ENCODE data around the gene POLDIP3. TPM values are rescaled to one million over a fixed set of nuclear protein-coding genes. Genes with fewer than 3 reads are reported as not detected.

The POLDIP3 gene
- total RNA-seq (2021; fragmentation: NEBNext Ultra II Directional; extraction: Animal tissue kit (Norgen Biotek cat#: 25700)), result 10 to 100 TPM; 54.2 to 63.7 (median 58.1) TPM
- long read RNA-seq, transcript POLDIP3-201 (9 exons, 3,441 nt), result major isoform, 47 of 64 reads
- long read RNA-seq, transcript POLDIP3-203 (8 exons, 3,323 nt), result minor isoform, 6 of 64 reads
- long read RNA-seq, partial matches to known transcripts, result 1 of 64 reads
- long read RNA-seq, other reads (novel, unspliced or antisense), result 9 of 64 reads

GRCh38 chr22:42614312-42615091 is at the start of gene POLDIP3:
POLDIP3 (minus strand) TSS chr22:42614883; CDS start chr22:42614857, 26 bp downstream.
- peaks cover 58% of the 10 kb centered on the region for H3K4me1 Mint-ChIP-seq (ENCODE audit: low read depth)

GRCh38 chr22:42661985-42662831 is 47.5 kb upstream of the POLDIP3 start:
- Mint-ChIP-seq H3K36me3 (ENCODE audit: low read depth) (no peaks in the 10 kb centered on the region), H3K9me3 (no peaks in the 10 kb centered on the region), H3K27me3 (ENCODE audit: insufficient read depth) (no peaks in the 10 kb centered on the region), H3K4me3 (peak overlapping the region; percentile 71), H3K4me1 (ENCODE audit: low read depth) (no peaks in the 10 kb centered on the region), H3K27ac (no peak overlapping the region)
- peak; percentile 41 for DNase-seq
- TF ChIP-seq CTCF (IDR thresholded peaks at IDR 0.05), result peak; percentile 92

More at GRCh38 chr22:42614312-42615091, at the start of gene POLDIP3:
- peak; percentile 70 for TF ChIP-seq CTCF (IDR thresholded peaks at IDR 0.05)
- H3K9me3 Mint-ChIP-seq, result peaks cover 10% of the 10 kb centered on the region
- peaks cover 25% of the 10 kb centered on the region for H3K27me3 Mint-ChIP-seq (ENCODE audit: insufficient read depth)
- DNase-seq, result peak; percentile 98
- peak within 1 kb of the TSS; percentile 100 for H3K27ac Mint-ChIP-seq
- peak within 1 kb of the TSS; percentile 97 for H3K4me3 Mint-ChIP-seq
- peaks cover 17% of the 10 kb centered on the region for H3K36me3 Mint-ChIP-seq (ENCODE audit: low read depth)

GRCh38 chr22:42656578-42656977 is 41.9 kb upstream of the POLDIP3 start:
- Mint-ChIP-seq H3K4me3 (no peak overlapping the region), H3K4me1 (ENCODE audit: low read depth) (no peaks in the 10 kb centered on the region), H3K27ac (no peak overlapping the region), H3K9me3 (no peaks in the 10 kb centered on the region), H3K27me3 (ENCODE audit: insufficient read depth) (0 out of 2 replicates have a peak, but pooled peaks cover 2% of the 10 kb centered on the region), H3K36me3 (ENCODE audit: low read depth) (no peaks in the 10 kb centered on the region)
- no peak for TF ChIP-seq CTCF (IDR thresholded peaks at IDR 0.05)
- DNase-seq, result no peak

- no peak overlapping the region for H3K27ac Mint-ChIP-seq
- DNase-seq, result no peak
- 0 out of 2 replicates have a peak, but pooled peaks cover 2% of the 10 kb centered on the region for H3K27me3 Mint-ChIP-seq (ENCODE audit: insufficient read depth)
- no peaks in the 10 kb centered on the region for H3K36me3 Mint-ChIP-seq (ENCODE audit: low read depth)
- peaks cover 7% of the 10 kb centered on the region for H3K4me1 Mint-ChIP-seq (ENCODE audit: low read depth)
- H3K4me3 Mint-ChIP-seq, result no peak overlapping the region
- H3K9me3 Mint-ChIP-seq, result no peaks in the 10 kb centered on the region
- TF ChIP-seq CTCF (IDR thresholded peaks at IDR 0.05), result no peak
Measured at GRCh38 chr22:42655693-42656092, 41.0 kb upstream of the POLDIP3 start.

GRCh38 chr22:42654436-42655073 is 39.9 kb upstream of the POLDIP3 start:
- Mint-ChIP-seq H3K9me3 (no peaks in the 10 kb centered on the region), H3K27ac (no peak overlapping the region), H3K27me3 (ENCODE audit: insufficient read depth) (0 out of 2 replicates have a peak, but pooled peaks cover 2% of the 10 kb centered on the region), H3K36me3 (ENCODE audit: low read depth) (no peaks in the 10 kb centered on the region), H3K4me1 (ENCODE audit: low read depth) (peaks cover 8% of the 10 kb centered on the region), H3K4me3 (no peak overlapping the region)
- no peak for TF ChIP-seq CTCF (IDR thresholded peaks at IDR 0.05)
- DNase-seq, result no peak

Measured in HFFc6 (cell line).